Measurements from ENCODE around the gene FGF4.

DNA sequence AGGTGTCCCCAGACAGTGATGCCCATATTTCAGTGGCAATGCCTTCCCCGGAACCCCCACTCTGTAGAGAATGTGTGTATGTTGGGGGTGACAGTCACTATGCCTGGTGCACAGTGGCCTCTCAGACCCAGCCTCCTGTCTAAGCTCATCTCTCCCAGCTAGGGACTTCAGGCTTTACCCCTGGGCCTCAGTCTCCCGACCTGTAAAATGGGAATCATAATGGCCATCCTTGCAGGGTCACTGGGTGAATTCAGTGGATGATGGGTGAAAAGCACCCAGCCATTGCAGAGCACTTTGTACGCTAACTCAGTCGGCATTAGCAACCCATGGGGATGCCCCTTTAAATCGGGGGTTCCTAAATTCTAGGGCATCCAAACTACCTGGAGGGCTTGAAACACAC lies 25.1 kb upstream of the FGF4 start:
- TF ChIP-seq, protein P1, sequence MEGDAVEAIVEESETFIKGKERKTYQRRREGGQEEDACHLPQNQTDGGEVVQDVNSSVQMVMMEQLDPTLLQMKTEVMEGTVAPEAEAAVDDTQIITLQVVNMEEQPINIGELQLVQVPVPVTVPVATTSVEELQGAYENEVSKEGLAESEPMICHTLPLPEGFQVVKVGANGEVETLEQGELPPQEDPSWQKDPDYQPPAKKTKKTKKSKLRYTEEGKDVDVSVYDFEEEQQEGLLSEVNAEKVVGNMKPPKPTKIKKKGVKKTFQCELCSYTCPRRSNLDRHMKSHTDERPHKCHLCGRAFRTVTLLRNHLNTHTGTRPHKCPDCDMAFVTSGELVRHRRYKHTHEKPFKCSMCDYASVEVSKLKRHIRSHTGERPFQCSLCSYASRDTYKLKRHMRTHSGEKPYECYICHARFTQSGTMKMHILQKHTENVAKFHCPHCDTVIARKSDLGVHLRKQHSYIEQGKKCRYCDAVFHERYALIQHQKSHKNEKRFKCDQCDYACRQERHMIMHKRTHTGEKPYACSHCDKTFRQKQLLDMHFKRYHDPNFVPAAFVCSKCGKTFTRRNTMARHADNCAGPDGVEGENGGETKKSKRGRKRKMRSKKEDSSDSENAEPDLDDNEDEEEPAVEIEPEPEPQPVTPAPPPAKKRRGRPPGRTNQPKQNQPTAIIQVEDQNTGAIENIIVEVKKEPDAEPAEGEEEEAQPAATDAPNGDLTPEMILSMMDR (IDR thresholded peaks at IDR 0.05; ENCODE audit: low read depth, low read length, missing input control): no peak
- TF ChIP-seq, protein P2, sequence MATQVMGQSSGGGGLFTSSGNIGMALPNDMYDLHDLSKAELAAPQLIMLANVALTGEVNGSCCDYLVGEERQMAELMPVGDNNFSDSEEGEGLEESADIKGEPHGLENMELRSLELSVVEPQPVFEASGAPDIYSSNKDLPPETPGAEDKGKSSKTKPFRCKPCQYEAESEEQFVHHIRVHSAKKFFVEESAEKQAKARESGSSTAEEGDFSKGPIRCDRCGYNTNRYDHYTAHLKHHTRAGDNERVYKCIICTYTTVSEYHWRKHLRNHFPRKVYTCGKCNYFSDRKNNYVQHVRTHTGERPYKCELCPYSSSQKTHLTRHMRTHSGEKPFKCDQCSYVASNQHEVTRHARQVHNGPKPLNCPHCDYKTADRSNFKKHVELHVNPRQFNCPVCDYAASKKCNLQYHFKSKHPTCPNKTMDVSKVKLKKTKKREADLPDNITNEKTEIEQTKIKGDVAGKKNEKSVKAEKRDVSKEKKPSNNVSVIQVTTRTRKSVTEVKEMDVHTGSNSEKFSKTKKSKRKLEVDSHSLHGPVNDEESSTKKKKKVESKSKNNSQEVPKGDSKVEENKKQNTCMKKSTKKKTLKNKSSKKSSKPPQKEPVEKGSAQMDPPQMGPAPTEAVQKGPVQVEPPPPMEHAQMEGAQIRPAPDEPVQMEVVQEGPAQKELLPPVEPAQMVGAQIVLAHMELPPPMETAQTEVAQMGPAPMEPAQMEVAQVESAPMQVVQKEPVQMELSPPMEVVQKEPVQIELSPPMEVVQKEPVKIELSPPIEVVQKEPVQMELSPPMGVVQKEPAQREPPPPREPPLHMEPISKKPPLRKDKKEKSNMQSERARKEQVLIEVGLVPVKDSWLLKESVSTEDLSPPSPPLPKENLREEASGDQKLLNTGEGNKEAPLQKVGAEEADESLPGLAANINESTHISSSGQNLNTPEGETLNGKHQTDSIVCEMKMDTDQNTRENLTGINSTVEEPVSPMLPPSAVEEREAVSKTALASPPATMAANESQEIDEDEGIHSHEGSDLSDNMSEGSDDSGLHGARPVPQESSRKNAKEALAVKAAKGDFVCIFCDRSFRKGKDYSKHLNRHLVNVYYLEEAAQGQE (IDR thresholded peaks at IDR 0.05): no peak
- TF ChIP-seq RAD21 (IDR thresholded peaks at IDR 0.05) (no peak), GABPA (IDR thresholded peaks at IDR 0.05 in 1 of 2, conservative IDR thresholded peaks at IDR 0.05 in 1 of 2) (no peak), YY1 (IDR thresholded peaks at IDR 0.05) (no peak), SP1 (IDR thresholded peaks at IDR 0.05) (no peak), JUND (IDR thresholded peaks at IDR 0.05) (no peak)
- TF ChIP-seq, protein P3, sequence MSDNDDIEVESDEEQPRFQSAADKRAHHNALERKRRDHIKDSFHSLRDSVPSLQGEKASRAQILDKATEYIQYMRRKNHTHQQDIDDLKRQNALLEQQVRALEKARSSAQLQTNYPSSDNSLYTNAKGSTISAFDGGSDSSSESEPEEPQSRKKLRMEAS (IDR thresholded peaks at IDR 0.05): no peak
